Measurements from ENCODE around the gene GRIP1.

GRIP1 gene

DNA sequence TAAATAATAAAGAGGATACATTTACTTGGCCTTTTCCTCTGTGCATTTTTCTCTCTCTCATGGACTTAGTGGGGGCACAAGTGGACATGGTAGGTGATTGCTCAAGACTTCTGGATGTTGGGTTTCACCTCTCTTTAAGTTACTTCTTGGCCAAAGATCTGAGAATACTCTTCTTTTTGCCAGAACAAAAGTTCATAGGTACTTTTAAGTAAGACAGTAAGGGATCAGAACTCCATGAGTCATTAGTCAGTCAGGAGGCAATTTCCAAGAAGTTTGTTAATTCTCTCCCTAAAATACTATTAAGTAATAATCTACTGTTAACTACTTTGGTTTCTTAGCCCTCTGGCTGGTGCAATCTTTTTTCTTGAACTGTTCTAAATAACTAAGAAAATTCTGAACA is 84.2 kb downstream of the GRIP1 start:
- in situ Hi-C loops (cut with HindIII; ENCODE audit: low sequenced_read_pairs): no loop called here
- TF ChIP-seq, protein P1, sequence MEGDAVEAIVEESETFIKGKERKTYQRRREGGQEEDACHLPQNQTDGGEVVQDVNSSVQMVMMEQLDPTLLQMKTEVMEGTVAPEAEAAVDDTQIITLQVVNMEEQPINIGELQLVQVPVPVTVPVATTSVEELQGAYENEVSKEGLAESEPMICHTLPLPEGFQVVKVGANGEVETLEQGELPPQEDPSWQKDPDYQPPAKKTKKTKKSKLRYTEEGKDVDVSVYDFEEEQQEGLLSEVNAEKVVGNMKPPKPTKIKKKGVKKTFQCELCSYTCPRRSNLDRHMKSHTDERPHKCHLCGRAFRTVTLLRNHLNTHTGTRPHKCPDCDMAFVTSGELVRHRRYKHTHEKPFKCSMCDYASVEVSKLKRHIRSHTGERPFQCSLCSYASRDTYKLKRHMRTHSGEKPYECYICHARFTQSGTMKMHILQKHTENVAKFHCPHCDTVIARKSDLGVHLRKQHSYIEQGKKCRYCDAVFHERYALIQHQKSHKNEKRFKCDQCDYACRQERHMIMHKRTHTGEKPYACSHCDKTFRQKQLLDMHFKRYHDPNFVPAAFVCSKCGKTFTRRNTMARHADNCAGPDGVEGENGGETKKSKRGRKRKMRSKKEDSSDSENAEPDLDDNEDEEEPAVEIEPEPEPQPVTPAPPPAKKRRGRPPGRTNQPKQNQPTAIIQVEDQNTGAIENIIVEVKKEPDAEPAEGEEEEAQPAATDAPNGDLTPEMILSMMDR (IDR thresholded peaks at IDR 0.05; ENCODE audit: low read depth, low read length): no peak

DNA sequence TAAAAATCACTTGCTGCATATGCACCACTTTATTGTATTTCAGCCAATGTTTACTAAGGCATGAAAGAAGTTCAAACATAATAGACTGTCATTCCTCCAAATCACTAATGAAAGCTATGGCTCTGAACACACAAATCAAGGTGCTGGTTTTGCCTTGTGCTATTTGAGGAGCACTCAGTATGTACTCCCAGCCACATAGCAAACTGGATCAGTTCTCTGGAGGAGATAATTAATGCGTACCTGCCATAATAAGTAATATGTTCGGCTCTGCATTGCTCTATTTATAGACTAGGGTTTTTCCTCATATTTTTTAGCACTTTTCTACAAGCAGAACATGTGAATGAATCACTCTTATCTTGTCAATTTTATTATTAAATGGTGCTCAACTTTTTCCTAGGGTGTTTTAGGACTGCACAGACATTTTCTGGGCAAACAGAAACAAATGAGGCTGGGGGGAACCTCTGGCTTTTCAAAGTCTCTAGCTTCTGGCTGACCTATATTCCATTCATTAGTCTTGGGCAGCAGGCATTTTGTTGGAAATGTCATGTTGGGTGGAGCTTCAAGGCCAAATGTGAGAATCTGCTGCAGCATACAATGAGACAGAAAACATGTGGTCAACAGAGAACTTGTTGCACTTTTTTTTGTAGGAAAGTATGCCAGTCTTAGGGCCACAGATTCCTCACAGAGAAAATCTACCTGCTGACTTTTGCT is 88.4 kb downstream of the GRIP1 start:
- in situ Hi-C loops (cut with HindIII; ENCODE audit: low sequenced_read_pairs): no loop called here
- TF ChIP-seq, protein P1 (IDR thresholded peaks at IDR 0.05; ENCODE audit: low read depth, low read length): no peak
- no peak overlapping the region for H3K4me3 ChIP-seq (ENCODE audit: low read depth, low read length)
- DNase-seq (ENCODE audit: low read depth, low spot score): no peak

More for the DNA sequence above, 84.2 kb downstream of the GRIP1 start:
- peak; percentile 28 for DNase-seq (ENCODE audit: low read depth, low spot score)
- no peak overlapping the region for H3K4me3 ChIP-seq (ENCODE audit: low read depth, low read length)

DNA sequence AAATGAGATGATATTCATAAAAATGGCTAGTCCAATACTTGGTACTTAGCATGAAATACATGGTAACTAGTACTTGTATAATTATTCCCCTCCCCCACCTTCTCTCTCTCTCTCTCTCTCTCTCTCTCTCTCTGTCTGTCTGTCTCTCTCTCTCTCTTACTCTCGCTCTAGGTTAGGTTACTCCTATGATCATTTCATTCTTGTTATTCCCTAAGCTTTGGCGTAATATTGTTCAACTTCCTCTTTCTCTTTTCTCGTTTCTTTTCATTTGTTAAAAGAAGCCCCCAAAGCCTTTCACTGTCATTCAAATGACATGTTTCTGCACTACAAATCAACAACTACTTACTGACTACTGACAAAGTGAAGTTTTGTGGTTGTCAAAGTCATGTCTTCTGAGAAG is 89.8 kb downstream of the GRIP1 start:
- in situ Hi-C loops (cut with HindIII; ENCODE audit: low sequenced_read_pairs): no loop called here
- TF ChIP-seq, protein P1 (IDR thresholded peaks at IDR 0.05; ENCODE audit: low read depth, low read length): no peak
- H3K4me3 ChIP-seq (ENCODE audit: low read depth, low read length): no peak overlapping the region
- no peak for DNase-seq (ENCODE audit: low read depth, low spot score)

DNA sequence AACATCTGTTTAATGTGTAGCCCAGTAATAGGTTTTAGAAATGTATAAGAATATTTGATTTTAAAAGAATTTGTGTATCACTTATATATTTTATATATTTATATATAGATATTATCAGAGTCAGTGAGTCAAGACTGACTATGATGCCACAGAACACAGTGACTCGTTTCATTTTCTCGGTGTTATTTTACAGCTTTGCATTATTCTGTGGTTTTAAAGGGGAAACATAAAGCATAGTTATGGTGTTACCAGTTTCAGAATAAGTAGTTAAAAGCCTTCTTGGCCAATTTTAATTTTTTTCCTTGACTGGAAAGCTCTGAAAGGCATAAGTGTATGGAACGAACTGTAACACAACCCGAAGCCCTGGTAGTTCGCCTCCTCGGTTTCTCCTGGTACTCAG is 91.0 kb downstream of the GRIP1 start:
- H3K4me3 ChIP-seq (ENCODE audit: low read depth, low read length): no peak overlapping the region
- in situ Hi-C loops (cut with HindIII; ENCODE audit: low sequenced_read_pairs): no loop called here
- TF ChIP-seq, protein P1 (IDR thresholded peaks at IDR 0.05; ENCODE audit: low read depth, low read length): no peak
- peak; percentile 51 for DNase-seq (ENCODE audit: low read depth, low spot score)

DNA sequence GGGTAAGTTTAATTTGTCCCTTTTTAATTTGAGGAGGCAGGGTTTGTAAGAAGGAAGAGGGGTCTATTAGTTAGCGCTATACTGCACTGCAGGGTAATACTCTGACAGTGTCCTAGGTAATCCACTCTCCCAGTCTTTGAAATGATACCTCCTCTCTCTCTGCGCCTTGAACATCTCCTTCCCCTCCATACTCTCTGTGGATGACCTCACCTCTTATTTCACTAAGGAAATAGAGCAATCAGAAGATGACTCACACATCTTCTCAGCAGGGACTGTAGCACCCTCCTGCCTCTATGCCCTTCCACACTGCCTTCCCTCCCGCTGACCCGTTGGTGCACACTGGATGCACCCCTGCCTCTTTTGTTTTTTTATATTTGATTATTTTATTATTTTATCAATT is 94.2 kb downstream of the GRIP1 start:
- no peak overlapping the region for H3K4me3 ChIP-seq (ENCODE audit: low read depth, low read length)
- in situ Hi-C loops (cut with HindIII; ENCODE audit: low sequenced_read_pairs): no loop called here
- peak; percentile 28 for DNase-seq (ENCODE audit: low read depth, low spot score)
- TF ChIP-seq, protein P1 (IDR thresholded peaks at IDR 0.05; ENCODE audit: low read depth, low read length): no peak

DNA sequence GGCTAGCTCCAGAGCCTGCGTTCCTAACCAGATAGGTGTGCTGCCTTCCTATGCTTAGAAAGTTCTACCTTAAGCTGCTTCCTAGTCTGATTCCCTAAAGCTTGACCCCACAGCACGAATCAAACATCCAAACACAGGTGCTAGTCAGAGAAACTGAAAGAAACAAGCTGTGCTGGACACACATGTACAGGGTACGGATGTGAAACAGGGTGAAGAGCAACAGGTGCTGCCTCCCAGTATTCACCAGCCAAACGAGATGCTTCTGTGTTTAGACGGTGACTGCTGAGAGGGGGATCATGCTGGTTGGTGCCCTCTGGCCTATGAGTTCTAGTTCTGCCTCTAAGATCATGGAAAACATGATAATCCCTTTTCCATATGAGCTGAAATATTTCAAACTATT is 105.3 kb downstream of the GRIP1 start:
- TF ChIP-seq, protein P1 (IDR thresholded peaks at IDR 0.05; ENCODE audit: low read depth, low read length): no peak
- H3K4me3 ChIP-seq (ENCODE audit: low read depth, low read length): no peak overlapping the region
- no peak for DNase-seq (ENCODE audit: low read depth, low spot score)
- in situ Hi-C loops (cut with HindIII; ENCODE audit: low sequenced_read_pairs): no loop called here
